GM19324 (cell line): ENCODE data around the gene CFAP97D2.
"Not testable (repeated sequence)": the region's sequence is repeated elsewhere in the genome, so short reads cannot be mapped to it uniquely, and the experiment has no call there.

ENCODE experiments used
- ATAC-seq: cut with Tn5 transposase; IDR thresholded peaks from one replicate; pipeline ENCODE4 v1.9.1; 2021; ENCODE audit warnings: mild to moderate bottlenecking, moderate library complexity; ENCODE audit not compliant: unreplicated experiment, low FRiP score

CFAP97D2 gene

GRCh38 chr13:114185182-114185971 lies 6.3 kb downstream of the CFAP97D2 start:
- ATAC-seq: no peak

DNA sequence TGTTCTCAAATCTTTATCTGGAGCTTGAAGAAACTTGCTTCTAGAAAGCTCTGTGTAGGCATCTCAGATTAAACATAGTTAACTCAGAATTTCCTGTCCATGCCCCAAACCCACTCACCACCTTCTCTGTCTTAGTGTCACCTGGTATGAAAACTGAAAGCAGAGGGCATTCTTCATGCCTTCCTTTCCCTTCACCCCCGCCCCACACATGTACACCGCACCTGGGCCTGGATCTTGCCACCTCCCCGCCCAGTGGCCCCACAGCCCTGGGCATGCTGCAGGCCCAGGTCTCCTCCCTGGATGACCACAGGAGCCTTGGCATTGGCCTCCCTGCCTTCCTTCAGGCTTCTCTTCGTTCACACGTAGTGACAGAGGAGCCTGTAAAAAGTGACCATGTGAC lies 15.8 kb downstream of the CFAP97D2 start:
- ATAC-seq: no peak

DNA sequence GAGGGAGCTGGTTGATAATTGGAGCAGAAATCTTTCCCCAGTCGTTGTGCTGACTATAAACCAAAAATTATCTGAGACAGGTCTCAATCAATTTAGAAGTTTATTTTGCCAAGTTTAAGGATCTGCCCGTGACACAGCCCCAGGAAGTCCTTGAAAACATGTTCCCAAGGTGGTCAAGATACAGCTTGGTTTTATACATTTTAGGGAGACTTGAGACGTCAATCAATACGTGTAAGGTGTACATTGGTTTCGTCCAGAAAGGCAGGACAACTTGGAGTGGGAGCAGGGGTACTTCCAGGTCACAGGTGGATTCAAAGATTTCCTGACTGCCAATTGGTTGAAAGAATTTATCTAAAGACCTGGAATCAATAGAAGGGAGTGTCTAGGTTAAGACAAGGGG lies 17.6 kb downstream of the CFAP97D2 start:
- ATAC-seq: no peak

- no peak for ATAC-seq
Measured at GRCh38 chr13:114198556-114198955, 19.5 kb downstream of the CFAP97D2 start.

GRCh38 chr13:114199526-114199925 lies 20.5 kb downstream of the CFAP97D2 start:
- not testable (repeated sequence) for ATAC-seq

DNA sequence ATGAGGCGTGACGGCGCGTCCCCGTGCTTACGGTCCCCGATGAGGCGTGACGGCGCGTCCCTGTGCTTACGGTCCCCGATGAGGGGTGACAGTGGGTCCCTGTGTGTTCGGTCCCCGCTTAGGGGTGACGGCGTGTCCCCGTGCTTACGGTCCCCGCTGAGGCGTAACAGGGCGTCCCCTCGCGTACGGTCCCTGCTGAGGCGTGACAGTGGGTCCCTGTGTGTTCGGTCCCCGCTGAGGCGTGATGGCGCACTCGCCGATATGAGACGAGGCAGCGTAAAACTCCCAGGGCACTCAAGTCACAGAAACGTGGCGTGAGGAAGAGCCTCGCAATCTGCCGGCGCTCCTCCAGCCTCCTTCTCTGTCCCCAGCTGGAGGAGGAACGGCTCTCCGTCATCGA lies 20.9 kb downstream of the CFAP97D2 start:
- no peak for ATAC-seq

- ATAC-seq: no peak
Measured at GRCh38 chr13:114200399-114200911, 21.4 kb downstream of the CFAP97D2 start.

GRCh38 chr13:114202581-114202980 lies 23.5 kb downstream of the CFAP97D2 start:
- ATAC-seq: no peak

DNA sequence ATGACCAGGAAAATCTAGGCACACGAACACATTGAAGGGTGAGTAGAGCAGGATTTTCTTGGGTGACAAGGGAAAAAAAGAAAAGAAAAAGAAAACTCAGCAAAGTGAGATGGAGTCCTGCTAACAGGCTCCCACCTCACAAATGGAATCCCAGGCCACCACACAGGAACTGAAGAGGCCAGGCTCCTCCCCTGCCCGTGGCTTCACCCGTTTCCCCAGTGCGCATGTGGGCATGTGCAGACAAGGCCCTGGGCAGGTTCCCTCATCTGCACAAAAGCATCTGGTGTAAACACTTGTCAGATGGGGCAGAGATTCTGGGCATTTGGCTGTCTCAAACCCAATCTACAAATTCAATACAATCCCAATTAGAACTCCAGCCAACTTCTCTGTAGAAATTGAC lies 24.5 kb downstream of the CFAP97D2 start:
- no peak for ATAC-seq

- no peak for ATAC-seq
Measured at GRCh38 chr13:114204894-114205293, 25.8 kb downstream of the CFAP97D2 start.

GRCh38 chr13:114208134-114208533 lies 29.1 kb downstream of the CFAP97D2 start:
- ATAC-seq: no peak

- ATAC-seq: no peak
Measured at GRCh38 chr13:114211446-114212157, 32.5 kb downstream of the CFAP97D2 start.

DNA sequence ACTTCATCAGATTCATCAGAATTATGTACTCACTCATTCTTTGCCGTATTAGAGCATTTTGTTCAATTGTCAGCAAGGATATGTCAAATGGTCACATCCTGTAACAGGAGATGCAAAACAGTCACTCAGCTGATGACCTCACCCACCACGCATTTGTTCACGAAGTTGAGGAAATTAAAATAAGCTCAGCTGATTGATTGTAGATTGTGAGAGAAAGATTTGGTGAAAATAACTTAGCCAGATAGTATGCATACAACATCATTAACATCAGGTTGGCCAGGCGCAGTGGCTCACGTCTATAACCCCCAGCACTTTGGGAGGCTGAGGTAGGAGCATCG lies 33.1 kb downstream of the CFAP97D2 start:
- ATAC-seq: no peak

DNA sequence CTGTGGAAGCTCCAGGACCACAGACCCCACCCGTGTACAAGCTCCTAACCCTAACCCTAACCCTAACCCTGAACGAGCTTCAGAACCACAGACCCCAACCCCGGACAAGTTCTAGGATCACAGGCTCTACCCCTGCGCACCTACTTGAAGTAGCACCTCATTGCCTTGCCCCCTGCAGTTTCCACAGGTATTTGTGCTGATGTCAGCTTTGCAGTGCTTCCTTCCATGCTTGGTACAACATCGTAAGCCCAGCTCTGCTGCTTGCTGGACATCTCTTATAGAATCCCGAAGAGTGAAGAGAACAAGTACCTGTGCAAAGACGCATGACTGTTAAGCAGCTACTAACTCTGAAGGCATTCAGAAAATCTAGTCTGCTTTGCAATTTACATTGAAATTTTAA lies 34.9 kb downstream of the CFAP97D2 start:
- no peak for ATAC-seq

- ATAC-seq: no peak
Measured at GRCh38 chr13:114219392-114219791, 40.3 kb downstream of the CFAP97D2 start.

DNA sequence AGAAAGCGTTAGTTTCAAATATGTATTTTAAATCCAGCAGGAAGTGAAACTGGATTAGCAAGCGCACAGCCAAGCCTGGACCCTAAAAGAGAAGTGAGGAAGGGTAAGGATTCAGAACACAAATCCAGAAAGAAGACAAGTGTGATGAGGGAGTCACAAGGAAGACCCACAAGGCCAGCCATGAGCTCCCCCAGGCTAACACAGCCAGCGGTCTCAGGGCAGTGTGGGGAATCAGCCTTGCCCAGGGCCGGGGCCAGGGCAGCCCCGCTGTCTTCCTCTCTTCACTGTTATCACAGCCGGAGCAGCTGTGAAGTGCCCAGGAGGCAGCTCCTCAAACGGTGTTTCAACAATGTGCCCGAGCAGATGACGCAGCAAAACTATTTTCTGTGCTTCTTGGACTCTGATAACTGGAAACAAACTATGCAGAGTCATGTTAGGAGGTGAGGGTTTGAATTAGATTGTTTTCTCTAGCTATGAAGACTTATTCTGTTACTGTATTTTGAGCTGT lies 43.5 kb downstream of the CFAP97D2 start:
- no peak for ATAC-seq

- no peak for ATAC-seq
Measured at GRCh38 chr13:114224201-114224600, 45.1 kb downstream of the CFAP97D2 start.

- ATAC-seq: no peak
Measured at GRCh38 chr13:114225610-114226009, 46.6 kb downstream of the CFAP97D2 start.

DNA sequence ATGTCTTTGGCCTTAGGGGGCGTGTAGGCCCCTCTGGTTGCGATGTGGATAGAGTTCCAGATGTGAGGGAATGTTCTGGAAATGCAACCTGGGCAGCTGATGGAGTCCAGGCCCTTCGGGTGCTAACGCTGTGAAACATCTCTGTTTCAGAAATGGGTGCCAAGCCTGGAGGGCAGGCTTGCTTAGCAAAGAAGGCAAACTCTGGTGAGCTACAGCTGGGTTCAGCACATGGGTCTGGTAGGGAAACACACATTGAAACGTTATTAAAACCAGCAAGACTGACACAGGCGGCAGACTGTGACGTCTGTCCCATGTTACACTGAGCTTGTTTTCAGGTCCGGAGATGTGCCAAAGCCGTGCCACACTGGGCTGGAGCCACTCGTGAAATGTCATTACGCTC lies 47.0 kb downstream of the CFAP97D2 start:
- no peak for ATAC-seq

DNA sequence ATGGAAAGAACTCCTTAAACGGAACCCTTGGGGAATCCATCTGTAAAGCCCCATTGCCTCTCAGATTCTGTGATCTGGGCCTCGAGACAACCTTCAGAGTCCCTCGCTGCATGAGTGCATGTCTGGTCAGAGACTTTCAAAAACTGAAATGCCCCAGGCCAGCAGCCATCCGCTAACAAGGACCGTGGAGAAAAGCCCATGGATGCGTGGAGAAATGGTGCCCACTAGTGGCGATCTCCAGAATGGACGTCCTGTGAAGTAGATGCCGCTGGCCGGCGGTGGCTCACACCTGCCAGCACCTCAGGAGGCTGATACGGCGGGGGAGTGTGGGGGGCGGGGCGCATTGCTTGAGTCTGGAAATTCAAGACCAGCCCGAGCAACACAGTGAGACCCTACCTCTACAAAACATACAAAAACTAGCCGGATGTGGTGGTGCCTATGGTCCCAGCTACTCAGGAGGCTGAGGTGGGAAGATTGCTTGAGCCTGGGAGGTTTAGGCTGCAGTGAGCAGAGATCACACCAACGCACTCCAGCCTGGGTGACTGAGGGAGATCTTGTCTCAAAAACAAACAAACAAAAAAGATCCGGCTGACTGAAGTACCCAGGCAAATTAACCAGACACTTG lies 47.8 kb downstream of the CFAP97D2 start:
- peak; percentile 92 for ATAC-seq

DNA sequence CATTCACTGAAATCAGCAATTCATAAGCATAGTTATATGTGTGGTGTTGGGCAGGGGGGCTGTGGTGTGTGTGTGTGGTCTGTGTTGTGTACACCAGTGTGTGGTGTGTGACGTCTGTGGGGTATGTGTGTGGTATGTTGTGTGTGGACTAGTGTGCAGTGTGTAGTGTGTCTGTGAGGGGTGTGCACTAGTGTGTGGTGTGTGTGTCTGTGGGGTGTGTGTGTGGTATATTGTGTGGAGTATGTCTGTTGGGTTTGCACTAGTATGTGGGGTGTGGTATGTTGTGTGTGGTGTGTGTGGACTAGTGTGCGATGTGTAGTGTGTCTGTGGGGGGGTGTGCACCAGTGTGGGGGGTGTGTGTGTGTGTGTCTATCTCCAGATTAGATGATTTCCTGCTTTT lies 48.5 kb downstream of the CFAP97D2 start:
- no peak for ATAC-seq
